ELF-1 (cell line): ENCODE data around the gene ARPIN.
"Not testable (repeated sequence)": the region's sequence is repeated elsewhere in the genome, so short reads cannot be mapped to it uniquely, and the experiment has no call there.

Experiments
- DNase-seq: peaks from one replicate; pipeline ENCODE4 v3.0.0-alpha.2; 2016; ENCODE audit warnings: low read depth, low spot score

Gene ARPIN

DNA sequence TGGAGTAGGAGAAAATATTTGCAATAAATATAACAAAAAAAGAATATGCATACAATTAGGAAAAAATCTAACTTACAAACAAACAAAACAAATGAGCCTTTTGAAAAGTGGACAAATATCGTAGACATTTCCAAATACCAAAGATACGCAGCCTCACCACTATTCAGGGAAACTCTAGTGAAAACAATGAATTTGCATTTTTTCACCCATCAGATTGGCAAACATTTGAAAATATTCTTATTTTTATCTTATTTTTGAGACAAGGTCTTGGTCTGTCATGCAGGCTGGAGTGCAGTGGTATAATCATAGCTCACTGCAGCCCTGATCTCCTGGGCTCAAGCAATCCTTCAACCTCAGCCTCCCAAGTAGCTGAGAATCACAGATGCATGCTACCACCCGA lies 34.4 kb downstream of the ARPIN start:
- DNase-seq, result no peak

DNA sequence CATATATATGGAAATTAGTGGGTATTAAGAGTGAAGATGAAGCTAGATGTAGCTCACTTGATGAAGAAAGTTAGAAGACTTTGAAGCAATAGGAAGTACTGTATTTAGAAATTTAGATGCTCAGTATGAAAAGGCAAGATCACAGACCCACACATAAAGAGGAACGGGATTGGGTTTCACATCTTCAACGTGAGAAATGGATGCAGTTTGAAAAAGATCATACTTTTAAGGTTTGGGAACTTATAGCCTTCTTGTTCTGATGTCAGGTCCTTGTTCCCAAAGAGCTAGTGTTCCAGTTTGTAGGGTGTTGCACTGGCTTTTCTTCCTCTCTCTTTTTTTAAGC lies 35.7 kb downstream of the ARPIN start:
- DNase-seq, result no peak

DNA sequence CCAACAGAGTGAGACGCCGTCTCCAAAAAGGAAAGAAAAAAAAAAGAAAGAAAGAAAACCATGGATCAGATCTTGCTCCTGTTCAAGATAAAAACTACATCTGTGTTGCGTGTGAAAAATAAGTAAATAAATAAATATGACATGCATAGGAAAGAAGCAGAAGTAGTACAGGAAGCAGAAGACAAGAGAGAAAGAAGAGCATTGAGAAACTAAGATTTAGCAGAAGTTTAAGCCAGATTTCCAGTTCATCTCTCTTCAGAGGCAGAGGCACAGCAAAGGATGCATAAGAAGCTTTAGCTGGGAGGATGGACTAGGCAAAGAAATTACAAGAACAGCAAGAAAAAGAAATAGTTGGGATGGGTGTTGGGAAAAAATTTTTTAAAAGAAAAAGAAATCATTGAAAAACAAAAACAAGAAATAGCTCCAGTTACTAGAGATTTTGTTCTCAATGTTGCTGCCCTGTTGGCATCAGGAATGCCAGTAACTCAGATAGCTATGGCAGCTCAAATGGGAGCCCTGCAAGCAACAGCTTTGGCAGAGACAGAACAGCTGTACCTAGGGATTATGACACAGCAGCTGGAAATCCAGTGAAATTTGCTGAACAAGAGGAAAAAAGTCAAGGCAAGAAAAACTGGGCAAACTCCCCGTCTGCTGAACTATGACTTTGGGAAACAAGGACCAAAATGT lies 36.2 kb downstream of the ARPIN start:
- DNase-seq, result no peak

DNA sequence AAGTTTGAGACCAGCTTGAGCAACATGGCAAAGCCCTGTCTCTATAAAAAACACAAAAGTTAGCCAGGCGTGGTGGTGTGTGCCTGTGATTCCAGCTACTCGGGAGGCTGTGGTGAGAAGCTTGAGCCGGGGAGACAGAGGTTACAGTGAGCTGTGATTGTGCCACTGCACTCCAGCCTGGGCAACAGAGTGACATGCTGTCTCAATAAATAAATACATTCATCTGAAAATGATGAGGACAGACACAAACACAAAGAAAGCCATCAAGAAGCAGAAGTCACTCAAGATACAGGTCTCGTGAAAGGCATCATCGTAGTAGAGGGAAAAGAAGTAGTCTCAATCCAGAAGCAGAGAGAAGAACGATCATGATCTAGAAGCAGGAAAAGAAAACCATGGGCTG lies 37.0 kb downstream of the ARPIN start:
- no peak for DNase-seq

DNA sequence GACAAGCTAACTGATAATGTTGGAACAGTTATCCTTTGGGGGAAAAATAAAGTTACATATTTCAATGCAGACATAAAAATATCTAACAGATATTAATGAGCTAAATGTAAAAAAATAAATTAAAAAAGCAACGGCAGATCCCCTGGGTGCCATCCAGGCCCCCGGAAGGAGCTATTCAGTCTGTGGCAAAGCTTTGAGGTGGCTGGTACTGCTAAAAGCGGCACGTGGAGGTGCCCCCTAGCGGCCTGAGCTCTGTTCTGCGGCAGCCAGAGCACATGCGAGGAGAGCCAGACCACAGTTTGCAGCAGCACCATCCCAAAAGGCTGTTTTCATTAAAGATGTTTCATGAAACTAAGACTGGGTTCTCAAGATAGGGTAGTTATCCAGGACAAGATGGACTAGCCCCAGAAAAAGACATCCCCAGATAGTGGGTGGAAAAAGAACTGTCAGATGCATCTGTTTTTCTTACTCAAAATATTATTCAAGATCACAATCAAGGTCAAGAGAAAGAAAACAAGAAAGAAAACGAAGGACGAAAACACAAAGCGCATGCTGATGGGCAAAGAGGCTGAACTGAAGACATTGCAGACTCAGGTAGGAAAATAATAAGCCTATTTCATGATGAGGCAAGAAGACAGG lies 37.7 kb downstream of the ARPIN start:
- DNase-seq, result peak; percentile 83

DNA sequence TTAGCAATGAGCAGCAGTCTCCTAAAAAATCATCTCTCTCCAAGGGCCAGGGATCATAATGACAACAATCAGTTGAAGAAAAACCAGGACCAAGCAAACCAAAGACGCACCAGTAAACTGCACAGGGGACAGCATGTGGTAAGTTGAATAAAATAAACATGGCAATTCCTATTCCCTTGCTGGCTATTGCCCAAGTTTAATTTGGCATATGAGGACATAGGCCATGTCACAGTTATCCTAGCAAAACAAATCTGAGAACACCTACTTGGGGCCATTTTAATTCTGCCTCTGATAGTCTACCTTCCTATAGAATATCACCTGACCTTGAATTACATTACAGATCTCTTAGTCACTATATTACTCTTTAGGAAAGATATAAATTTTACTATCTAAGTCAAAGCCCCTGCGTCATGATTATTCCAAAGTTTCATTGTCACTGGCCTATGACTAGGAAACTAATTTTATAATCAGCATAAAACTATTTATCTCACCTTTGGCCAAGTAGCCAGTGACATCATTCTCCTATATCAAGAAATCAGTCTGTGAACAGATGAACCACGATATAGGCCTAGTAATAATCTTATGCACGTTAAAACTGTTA lies 42.0 kb downstream of the ARPIN start:
- no peak for DNase-seq

DNA sequence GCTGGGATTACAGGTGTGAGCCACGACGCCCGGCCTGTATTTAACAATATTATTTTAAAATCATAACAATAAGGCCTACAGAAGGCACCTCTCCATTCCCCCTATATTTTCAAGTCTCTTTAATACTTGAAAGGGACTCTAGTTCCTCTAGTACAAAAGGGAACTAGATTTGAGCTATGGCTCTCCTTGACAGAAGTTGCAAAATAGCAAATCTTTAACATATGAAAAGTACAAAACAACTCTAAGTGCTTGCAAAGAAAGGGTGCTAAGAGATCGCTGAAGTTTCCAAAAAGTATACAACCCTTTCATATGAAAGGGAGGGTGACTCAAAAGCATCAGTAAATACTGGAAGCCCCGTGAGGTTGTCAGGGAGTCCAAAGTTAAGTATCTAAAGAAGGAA lies 42.7 kb downstream of the ARPIN start:
- no peak for DNase-seq

DNA sequence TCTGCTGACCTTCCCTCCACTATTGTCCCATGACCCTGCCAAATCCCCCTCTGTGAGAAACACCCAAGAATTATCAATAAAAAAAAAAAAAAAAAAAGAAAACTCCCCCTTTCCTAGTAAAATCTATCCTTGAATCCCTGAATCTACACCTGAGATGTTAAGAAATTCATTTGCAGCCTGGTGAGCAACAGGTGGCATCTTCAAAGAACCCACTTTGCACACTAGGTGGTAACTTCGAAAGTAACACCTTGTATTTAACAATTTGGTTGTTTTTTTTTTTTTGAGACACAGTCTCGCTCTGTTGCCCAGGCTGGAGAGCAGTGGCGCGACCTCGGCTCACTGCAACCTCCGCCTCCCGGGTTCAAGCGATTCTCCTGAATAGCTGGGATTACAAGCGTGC lies 43.3 kb downstream of the ARPIN start:
- not testable (repeated sequence) for DNase-seq

DNA sequence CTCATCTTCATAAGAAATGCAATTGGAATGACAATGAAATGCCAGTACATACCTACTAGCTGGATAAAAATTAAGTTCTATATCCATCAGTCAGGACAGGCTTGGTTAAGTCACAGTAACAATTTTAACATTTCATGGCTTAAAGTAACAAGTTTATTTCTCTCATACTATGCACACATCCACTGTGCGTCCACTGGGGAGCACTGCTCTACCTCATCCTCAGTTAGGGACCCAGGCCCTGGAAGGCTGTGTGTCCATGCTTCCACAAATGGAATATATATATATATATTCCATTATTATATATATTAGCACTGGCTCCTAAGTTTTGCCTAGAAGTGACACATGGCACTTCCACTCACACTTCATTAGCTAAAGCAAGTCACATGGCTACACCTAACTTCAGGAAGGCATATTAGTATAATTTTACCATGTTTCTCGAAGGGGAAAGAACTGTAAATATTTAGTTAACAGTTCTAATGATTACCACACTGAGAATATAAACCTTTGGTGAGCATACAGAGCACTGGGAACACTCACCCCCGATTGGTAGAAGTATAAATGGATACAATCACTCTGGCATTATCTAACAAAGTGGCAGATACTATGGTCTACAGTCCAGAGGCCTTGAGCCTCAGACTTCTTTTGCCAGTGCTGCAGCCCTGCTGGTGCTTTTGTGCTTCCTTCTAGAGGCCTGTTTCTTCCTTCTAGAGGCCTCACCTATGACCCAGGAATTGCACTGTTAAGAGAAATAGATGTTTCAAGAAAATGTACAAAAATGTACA lies 47.6 kb downstream of the ARPIN start:
- DNase-seq, result no peak

DNA sequence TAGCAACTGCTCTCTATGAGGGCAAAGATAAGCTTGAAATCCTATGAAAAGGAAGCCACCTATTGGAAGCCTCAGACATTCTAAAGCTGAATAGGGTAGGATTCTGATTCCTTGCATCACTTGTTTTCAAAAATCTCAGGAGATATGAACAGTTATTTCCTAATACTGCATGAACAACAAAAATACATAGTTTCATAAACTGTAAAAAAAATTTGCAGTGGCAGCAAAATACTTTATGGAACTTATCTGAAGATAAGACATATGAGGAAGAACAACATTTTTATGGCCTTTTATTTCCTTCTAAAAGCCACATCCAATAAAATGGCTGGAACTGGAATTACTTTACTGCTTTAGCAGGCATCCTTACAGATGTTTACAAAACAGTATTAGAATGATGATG lies 48.8 kb downstream of the ARPIN start:
- DNase-seq, result no peak

DNA sequence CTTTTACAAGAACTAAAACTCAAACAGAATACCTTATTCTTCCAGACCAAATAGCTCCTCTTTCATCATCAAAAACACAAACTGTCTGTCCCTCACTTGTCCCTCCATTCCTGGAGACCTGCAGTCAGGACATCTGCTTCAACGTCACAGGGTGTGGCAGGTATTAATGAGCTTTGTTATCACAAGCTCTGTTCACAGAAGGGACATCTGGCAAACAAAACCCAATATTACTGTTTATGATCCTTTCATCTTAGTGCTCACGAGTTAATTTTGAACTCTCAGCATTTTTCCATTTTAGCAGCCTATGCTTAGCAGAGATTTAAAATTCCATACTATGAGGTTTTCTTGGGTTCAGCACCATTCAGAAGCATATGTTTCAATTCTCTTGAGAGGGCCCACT lies 51.9 kb downstream of the ARPIN start:
- no peak for DNase-seq

DNA sequence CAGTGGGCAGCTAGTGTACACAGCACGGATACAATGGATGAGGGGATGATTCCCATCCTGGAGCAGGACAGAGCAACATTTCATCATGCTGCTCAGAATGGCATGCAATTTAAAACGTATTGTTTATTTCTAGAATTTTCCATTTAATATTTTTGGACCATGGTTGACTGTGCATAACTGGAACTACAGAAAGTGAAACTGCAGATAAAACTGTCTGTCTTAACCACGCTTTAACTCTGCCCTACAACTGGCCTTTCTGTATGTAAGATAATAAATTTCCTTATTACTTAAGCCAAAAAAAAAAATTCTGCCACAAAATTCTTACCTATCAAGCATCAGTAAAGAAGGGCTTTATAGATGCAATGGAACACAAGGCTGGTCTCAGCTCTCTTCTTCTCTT lies 52.3 kb downstream of the ARPIN start:
- DNase-seq, result no peak

DNA sequence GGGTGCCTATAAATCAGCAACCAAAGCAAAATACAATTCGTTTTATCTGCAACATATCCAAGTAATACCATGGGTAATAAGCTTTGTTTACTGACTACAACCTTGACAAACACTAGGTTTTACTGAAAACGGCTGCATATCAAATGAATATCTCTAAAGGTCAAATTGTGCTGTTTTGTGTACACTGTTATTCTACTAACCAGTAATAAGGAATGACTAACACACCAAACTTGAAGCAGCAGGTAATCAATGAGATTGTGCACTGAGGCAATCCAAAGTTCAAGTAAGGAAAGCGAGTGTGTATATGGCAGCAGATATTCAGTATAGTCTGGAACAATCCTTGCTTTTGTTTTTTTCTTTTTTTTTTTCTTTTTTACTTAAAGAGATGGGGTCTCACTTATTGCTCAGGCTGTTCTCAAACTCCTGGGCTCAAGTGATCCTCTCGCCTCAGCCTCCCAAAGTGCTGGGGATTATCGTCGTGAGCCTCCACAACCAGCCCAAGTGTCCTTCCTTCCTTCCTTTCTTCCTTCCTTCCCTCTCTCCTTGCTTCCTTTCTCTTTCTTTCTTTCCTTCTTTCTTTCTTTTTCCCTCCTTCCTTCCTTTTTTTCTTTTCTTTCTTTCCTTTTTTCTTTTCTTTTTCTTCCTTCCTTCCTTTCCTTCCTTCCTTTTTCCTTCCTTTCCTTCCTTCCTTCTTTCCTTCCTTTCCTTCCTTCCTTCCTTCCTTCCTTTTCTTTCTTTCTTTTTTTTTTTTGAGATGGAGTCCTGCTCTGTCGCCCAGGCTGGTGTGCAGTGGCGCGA lies 53.9 kb downstream of the ARPIN start:
- no peak for DNase-seq

DNA sequence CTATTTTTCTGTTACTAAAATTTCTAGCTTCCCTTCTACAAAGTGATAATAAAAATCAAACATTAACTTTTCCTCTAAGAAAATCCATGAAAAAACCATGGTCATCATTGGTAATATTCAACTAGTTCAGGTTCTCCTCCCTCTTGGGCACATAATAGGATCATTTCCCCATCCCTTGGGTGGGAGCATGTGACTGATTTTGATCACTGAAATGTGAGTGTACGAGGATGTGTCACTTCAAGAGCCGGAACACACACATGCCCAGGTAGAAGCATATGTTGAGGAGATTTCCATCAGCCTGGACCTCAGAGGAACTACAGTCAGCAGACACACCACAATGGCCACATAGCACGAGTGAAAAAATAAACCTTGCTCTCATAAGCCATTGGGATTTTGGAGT lies 55.1 kb downstream of the ARPIN start:
- DNase-seq, result no peak

DNA sequence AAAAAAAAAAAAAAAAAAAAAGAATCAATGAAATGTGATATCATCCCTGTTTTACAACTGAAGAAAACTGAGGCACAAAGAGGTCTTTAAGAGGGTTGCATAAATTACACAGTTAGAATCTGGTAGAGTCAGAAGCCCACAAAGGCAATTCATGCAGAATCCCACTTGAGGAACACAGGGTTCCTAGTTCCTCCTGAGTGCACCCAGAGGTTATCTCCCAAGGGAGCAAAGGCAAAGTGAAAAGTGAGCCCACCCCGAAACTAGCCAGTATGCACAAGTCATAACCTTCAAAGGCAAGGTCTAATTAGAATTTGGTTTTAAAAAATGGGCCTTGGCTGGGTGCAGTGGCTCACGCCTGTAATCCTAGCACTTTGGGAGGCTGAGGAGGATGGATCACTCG lies 56.8 kb downstream of the ARPIN start:
- no peak for DNase-seq

DNA sequence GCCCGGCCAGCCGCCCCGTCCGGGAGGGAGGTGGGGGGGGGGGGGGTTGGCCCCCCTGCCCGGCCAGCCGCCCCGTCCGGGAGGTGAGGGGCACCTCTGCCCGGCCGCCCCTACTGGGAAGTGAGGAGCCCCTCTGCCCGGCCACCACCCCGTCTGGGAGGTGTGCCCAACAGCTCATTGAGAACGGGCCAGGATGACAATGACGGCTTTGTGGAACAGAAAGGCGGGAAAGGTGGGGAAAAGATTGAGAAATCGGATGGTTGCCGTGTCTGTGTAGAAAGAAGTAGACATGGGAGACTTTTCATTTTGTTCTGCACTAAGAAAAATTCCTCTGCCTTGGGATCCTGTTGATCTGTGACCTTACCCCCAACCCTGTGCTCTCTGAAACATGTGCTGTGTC lies 57.9 kb downstream of the ARPIN start:
- DNase-seq, result not testable (repeated sequence)

DNA sequence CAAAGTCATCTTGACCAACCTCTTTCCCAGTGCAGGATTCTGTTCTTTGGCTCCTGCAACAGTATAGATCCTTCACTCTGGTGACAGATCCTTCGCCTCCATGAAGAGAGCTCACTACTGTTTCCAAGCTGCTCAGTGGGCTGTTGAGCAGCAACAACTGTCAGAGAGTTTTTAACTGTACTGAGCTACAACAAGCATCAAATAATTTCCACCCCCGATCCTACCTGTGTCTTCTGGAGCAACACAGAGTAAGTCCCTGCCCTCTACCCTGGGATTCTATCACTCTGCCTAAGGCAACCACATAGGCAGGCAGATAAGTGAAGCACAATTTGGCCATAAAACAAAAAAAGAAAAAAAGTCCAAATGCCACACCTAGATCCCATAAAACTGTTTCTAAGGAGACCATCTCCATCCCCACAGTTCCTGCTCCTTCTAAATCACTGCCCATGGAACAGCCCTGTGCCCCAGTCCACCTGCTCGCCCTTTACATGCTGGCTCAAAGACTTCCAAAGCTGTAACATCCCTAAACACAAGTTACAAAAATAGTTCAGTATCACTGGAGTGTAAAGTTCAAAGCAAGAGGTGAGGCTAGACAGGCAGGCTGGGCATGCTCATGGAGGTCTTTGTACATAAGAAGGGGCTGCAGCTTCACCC lies 60.3 kb downstream of the ARPIN start:
- no peak for DNase-seq

DNA sequence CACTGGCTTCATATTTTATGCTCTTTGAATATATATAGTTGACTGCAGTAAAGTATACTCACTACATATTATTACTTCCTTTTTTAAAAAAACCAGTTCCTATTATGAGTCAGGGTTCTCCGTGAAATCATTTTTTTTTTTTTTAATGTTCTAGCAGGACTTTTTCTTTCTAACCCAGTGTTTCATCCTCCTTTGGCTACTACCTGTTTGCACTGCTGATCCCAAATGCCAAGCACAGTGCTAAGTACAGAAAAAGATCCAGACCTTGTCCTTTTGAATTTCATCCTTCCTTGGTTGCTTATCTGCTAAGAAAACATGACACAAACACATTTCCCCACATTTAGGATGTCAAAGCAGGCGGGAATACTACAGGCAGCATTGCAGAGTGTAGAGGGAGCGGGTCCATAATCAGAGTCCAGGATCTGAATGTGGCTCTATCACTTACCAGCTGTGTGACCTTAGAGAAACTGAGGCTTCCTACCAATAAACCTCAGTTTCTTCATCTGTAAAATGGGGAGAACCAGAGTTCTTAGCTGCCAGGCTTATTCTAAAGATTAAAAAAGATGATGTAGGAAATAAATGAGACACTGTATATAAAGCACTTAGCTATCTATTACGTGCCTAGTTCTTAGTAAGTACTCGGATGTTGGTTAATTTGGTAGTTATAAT lies 60.9 kb downstream of the ARPIN start:
- DNase-seq, result no peak

DNA sequence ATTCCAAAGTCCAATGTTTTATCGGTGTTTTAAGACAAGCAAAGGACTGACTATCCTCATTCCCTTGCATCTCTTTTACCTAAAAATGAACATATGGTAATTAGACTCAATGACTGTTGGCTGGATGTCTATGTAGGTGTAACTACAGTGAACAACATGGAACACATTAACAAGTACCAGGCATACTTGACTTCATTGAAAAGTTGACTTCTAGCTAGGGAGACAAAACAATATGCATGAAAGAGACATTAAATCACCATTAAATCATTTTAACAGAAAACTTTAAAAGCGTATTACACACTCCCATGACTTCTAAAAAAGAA lies 63.8 kb downstream of the ARPIN start:
- DNase-seq, result no peak

DNA sequence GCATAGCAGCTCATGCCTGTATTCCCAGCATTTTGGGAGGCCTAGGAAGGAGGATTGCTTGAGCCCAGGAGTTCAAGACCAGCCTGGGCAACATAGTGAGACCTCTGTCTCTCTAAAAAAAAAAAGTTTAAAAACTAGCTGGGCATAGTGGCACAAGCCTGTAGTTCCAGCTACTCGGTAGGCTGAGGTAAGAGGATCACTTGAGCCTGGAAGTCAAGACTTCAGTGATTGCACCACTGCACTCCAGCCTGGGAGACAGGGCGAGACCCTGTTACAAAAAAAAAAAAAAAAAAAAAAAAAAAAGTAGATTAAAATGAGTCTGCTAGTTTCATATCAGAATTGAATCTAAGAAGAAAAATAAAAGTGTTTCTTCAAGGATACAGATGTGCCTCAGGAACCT lies 65.7 kb downstream of the ARPIN start:
- DNase-seq, result no peak

DNA sequence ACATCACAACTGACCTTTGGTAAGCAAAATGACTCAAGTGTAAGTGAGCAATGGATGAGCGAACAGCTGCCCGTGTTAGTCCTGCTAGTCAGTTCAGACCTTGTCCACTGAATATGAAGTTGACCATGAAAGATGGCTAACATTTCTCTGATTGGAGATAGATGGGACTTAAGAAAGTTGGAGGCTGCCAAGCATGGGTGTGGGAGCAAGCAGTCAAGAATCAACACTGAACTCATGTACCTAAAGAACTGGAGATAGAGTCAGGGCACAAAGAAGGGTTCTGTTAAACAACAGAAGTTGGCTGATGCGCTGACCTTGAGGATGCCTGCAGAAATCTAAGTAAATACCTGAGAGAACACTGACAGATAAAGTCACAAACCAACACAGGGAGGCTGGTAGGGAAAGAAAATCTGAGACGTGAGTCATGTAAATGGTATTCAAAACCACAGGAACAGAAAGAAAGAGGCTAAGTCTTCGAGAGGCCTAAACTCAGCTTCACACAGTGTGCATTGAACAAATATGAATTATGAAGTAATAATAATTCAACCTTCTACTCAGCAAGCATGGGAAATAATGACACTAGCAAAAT lies 67.4 kb downstream of the ARPIN start:
- no peak for DNase-seq
